ENCODE results near the gene KRTAP5-10.
"Not testable (repeated sequence)": the region's sequence is repeated elsewhere in the genome, so short reads cannot be mapped to it uniquely, and the experiment has no call there.

The KRTAP5-10 gene

DNA sequence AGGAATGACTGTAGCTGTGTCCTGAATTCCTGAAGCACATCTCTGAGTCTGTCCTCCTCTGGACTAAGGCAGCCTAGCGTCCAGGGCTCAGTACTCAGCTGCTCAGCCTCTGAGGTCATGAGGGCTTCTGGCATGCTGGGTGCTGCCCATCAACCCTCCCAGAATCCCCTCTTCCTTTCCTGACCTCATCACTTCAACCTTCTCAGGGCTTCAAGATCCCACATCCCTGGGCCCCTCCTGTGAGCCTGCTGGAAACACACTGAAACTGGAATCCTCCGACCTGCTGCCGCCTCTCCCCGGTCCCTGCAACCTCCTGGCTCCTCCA is 26.7 kb upstream of the KRTAP5-10 start:
- H3K27me3 ChIP-seq (ENCODE audit: insufficient read depth, low read depth, severe bottlenecking): no peaks in the 10 kb centered on the region
- TF ChIP-seq, protein P1, sequence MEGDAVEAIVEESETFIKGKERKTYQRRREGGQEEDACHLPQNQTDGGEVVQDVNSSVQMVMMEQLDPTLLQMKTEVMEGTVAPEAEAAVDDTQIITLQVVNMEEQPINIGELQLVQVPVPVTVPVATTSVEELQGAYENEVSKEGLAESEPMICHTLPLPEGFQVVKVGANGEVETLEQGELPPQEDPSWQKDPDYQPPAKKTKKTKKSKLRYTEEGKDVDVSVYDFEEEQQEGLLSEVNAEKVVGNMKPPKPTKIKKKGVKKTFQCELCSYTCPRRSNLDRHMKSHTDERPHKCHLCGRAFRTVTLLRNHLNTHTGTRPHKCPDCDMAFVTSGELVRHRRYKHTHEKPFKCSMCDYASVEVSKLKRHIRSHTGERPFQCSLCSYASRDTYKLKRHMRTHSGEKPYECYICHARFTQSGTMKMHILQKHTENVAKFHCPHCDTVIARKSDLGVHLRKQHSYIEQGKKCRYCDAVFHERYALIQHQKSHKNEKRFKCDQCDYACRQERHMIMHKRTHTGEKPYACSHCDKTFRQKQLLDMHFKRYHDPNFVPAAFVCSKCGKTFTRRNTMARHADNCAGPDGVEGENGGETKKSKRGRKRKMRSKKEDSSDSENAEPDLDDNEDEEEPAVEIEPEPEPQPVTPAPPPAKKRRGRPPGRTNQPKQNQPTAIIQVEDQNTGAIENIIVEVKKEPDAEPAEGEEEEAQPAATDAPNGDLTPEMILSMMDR (IDR thresholded peaks at IDR 0.05; ENCODE audit: low read depth, low read length): no peak

DNA sequence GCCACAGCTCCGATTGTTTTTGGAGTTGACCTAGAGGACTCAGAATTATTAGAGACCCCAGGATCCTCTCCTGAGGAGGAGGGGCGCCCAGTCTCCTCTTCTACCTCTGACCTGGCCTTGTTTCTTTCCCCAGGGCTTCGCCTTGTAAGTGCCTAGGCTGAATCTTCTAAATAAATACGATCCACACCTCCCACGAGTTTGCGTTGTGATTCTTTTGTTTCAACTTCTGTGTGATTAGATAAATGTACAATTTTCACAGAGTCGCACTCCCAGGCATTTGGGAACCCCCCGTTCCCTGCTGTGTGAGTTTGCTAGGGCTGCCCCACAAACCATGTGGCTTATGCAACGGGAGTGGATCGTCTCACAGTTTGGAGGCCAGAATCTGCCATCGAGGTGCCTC is 26.3 kb upstream of the KRTAP5-10 start:
- Histone ChIP-seq H3K36me3 (no peaks in the 10 kb centered on the region), H3K27ac (no peak overlapping the region), H3K4me3 (ENCODE audit: low read depth, low read length) (no peak overlapping the region), H3K27me3 (ENCODE audit: insufficient read depth, low read depth, severe bottlenecking) (no peaks in the 10 kb centered on the region), H3K9me3 (ENCODE audit: severe bottlenecking) (no peaks in the 10 kb centered on the region)
- TF ChIP-seq, protein P1 (IDR thresholded peaks at IDR 0.05; ENCODE audit: low read depth, low read length): no peak
- no peak for DNase-seq

More for the DNA sequence above, 26.7 kb upstream of the KRTAP5-10 start:
- H3K27ac ChIP-seq: no peak overlapping the region
- no peaks in the 10 kb centered on the region for H3K36me3 ChIP-seq
- H3K9me3 ChIP-seq (ENCODE audit: severe bottlenecking): no peaks in the 10 kb centered on the region
- H3K4me3 ChIP-seq (ENCODE audit: low read depth, low read length): no peak overlapping the region
- DNase-seq: no peak

DNA sequence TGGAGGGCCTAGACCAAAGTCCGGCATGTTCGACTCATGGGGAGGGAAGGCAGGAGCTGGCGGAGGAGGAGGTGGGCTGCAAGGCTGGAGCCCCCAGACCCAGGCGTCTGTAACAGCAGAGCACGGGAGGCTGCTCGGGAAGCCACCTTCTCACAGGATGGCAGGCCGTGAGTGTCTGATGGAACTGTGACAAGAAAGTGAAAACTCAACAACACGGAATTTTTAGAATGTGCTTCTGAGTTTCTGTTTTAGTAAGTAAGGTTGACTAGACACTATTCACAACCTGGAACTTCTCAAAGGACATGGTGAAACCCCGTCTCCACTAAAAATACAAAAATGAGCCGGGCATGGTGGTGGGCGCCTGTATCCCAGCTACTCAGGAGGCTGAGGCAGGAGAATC is 25.4 kb upstream of the KRTAP5-10 start:
- H3K4me3 ChIP-seq (ENCODE audit: low read depth, low read length); H3K9me3 ChIP-seq (ENCODE audit: severe bottlenecking); H3K27me3 ChIP-seq (ENCODE audit: insufficient read depth, low read depth, severe bottlenecking); H3K36me3 ChIP-seq; DNase-seq; H3K27ac ChIP-seq: not testable (repeated sequence)

DNA sequence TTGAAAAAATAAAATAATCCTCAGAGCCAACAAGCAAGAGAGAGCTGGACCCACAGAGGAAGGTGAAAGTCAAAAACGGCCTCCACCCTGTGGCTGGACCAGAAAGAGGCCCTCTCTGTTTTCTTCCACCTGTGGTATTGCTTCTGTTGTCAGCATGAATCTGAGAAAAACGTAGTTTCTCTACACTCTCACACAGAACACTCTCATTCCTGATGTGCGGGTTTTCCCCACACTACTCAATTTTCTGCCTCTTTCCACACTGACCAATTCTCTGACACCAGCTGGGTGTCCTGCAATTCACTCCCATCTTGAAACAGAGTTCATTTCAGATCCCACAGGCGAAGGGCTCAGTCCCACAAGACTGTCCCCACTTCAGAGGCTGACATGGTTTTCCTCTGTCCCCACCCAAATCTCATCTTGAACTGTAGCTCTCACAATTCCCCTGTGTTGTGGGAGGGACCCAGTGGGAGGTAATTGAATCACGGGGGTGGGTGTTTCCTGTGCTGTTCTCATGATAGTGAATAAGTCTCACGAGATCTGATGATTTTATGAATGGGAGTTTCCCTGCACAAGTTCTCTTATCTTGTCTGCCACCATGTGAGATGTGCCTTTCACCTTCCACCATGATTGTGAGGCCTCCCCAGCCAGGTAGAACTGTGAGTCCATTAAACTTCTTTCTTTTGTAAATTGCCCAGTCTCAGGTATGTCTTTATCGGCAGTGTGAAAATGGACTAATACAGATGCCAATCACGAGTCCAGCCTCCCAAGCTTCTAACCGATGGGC is 24.6 kb upstream of the KRTAP5-10 start:
- not testable (repeated sequence) for H3K36me3 ChIP-seq; H3K27me3 ChIP-seq (ENCODE audit: insufficient read depth, low read depth, severe bottlenecking); H3K27ac ChIP-seq; DNase-seq; H3K9me3 ChIP-seq (ENCODE audit: severe bottlenecking); H3K4me3 ChIP-seq (ENCODE audit: low read depth, low read length)

DNA sequence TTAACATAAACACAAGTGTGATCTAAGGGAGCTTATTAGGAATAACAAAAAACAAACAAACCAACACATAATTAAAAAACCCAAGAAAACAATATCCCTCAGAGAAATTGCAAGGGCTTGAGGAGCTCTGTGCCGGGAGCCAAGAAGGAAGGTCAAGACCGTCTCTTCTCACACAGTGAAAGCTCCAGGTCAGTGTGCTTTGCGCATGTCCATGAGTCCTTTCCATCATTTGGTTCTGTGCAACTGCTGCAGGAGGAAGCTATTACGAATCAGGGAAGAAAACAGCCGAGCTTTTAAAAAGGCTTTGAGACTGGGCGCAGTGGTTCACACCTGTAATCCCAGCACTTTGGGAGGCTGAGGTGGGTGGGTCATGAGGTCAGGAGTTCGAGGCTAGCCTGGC is 23.0 kb upstream of the KRTAP5-10 start:
- no peaks in the 10 kb centered on the region for H3K36me3 ChIP-seq
- no peaks in the 10 kb centered on the region for H3K9me3 ChIP-seq (ENCODE audit: severe bottlenecking)
- H3K27ac ChIP-seq: no peak overlapping the region
- DNase-seq: no peak
- H3K4me3 ChIP-seq (ENCODE audit: low read depth, low read length): no peak overlapping the region
- TF ChIP-seq, protein P1 (IDR thresholded peaks at IDR 0.05; ENCODE audit: low read depth, low read length): no peak
- no peaks in the 10 kb centered on the region for H3K27me3 ChIP-seq (ENCODE audit: insufficient read depth, low read depth, severe bottlenecking)

DNA sequence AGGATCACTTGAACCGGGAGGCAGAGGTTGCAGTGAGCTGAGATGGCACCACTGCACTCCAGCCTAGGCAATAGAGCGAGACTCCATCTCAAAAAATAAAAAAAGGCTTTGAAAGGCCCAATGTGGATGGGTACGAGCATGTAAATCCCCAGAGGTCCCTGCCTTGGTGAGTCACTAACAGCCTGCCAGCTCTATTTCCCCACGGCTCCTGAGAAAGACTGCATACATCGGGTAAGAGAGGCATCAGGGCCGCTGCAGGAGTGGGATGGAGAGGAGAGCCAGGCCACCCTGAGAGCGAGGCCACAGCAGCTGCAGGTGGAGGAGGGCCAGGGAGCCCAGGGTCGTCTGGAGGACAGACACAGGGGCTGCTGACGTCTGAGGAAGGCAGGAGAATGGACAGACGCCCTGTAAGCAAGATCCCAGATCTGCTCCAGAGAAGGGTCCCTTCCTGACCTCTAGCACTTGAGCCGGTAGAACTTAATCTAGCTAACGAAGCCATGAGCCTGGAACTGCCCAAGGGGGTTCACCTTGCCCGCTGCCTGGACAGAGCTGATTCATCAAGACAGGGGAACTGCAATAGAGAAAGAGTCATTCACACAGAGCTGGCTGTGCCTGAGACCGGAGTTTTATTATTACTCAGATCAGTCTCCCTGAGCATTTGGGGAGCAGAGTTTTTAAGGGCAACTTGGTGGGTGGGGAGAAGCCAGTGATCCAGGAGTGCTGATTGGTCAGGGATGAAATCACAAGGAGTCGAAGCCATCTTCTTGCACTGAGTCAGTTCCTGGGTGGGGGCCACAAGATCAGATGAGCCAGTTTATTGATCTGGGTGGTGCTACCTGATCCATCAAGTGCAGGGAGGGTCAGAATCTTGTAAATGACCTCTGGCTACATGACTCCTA is 22.2 kb upstream of the KRTAP5-10 start:
- H3K27me3 ChIP-seq (ENCODE audit: insufficient read depth, low read depth, severe bottlenecking): no peaks in the 10 kb centered on the region
- TF ChIP-seq, protein P1 (IDR thresholded peaks at IDR 0.05; ENCODE audit: low read depth, low read length): no peak
- no peak for DNase-seq
- no peaks in the 10 kb centered on the region for H3K9me3 ChIP-seq (ENCODE audit: severe bottlenecking)
- H3K27ac ChIP-seq: no peak overlapping the region
- H3K36me3 ChIP-seq: no peaks in the 10 kb centered on the region
- H3K4me3 ChIP-seq (ENCODE audit: low read depth, low read length): no peak overlapping the region
